HG03159 (cell line): ENCODE results near the gene GATAD2B.

ENCODE experiments used
- ATAC-seq: cut with Tn5 transposase; IDR thresholded peaks from one replicate; pipeline ENCODE4 v1.9.1; 2021; ENCODE audit warnings: mild to moderate bottlenecking, moderate library complexity; ENCODE audit not compliant: unreplicated experiment

Gene GATAD2B

GRCh38 chr1:153922972-153923925 lies at the start of gene GATAD2B:
Gene GATAD2B (minus strand): TSS chr1:153922972. CDS start chr1:153828347, 94,625 bp downstream.
- ATAC-seq = peak; percentile 91

- ATAC-seq = no peak
These were observed 47.6 kb upstream of the GATAD2B start for GRCh38 chr1:153970346-153970745.

- ATAC-seq = no peak
These were observed 46.2 kb upstream of the GATAD2B start for GRCh38 chr1:153968972-153969371.

- ATAC-seq = no peak
These were observed 45.6 kb upstream of the GATAD2B start for GRCh38 chr1:153968408-153968807.

- no peak for ATAC-seq
These were observed 45.2 kb upstream of the GATAD2B start for GRCh38 chr1:153968000-153968363.

- peak; percentile 67 for ATAC-seq
These were observed 44.6 kb upstream of the GATAD2B start, which contains the start of gene CREB3L4 for GRCh38 chr1:153967107-153967999. Gene CREB3L4 (plus strand): TSS chr1:153967902. CDS start chr1:153968526, 624 bp downstream.

- peak; percentile 3 for ATAC-seq
These were observed 41.1 kb upstream of the GATAD2B start for GRCh38 chr1:153963850-153964331.

- peak; percentile 42 for ATAC-seq
These were observed 40.5 kb upstream of the GATAD2B start, which contains the start of gene SLC39A1 for GRCh38 chr1:153963030-153963849. Gene SLC39A1 (minus strand): TSS chr1:153963537. CDS start chr1:153962715, 822 bp downstream.

GRCh38 chr1:153962088-153963029 lies 39.6 kb upstream of the GATAD2B start:
- no peak for ATAC-seq

GRCh38 chr1:153961421-153961820 lies 38.6 kb upstream of the GATAD2B start:
- no peak for ATAC-seq

- ATAC-seq = no peak
These were observed 37.4 kb upstream of the GATAD2B start for GRCh38 chr1:153960206-153960605.

- ATAC-seq = no peak
These were observed 36.7 kb upstream of the GATAD2B start for GRCh38 chr1:153959454-153959853.

GRCh38 chr1:153958961-153959260 lies 36.1 kb upstream of the GATAD2B start:
- ATAC-seq = no peak

- ATAC-seq = peak; percentile 80
These were observed 35.6 kb upstream of the GATAD2B start, which contains the start of gene CRTC2 for GRCh38 chr1:153958111-153958960. Gene CRTC2 (minus strand): TSS chr1:153958612. CDS start chr1:153958497, 115 bp downstream.

GRCh38 chr1:153957744-153958110 lies 35.0 kb upstream of the GATAD2B start:
- ATAC-seq = peak; percentile 10

- ATAC-seq = no peak
These were observed 34.4 kb upstream of the GATAD2B start for GRCh38 chr1:153956997-153957715.

GRCh38 chr1:153954826-153955225 lies 32.1 kb upstream of the GATAD2B start:
- no peak for ATAC-seq
